K562 (cell line): ENCODE data around the gene CPSF4L. TPM values are rescaled to one million over a fixed set of nuclear protein-coding genes. Genes with fewer than 3 reads are reported as not detected.

ENCODE experiments used
- ATAC-seq: fragments of 200-7000 bp; cut with Tn5 transposase; 3 replicates; pipeline ENCODE4 v1.9.1; 2020; ENCODE audit warnings: moderate library complexity
- BruUV-seq: library from RNA; stranded (reverse); fragments of 400-500 nt; replicated peaks from 2 replicates; lab custom pipeline; 2021; lab: Mats Ljungman, UMichigan
- CTCF ChIA-PET: fragments of 300-600 bp; formaldehyde crosslinking; extraction: SDS; loops from one replicate; lab custom pipeline; 2021; ENCODE audit warnings: low intra/inter-chr PET ratio; lab: Yijun Ruan, JAX
- POLR2A ChIA-PET: fragments of 300-600, 350-650 bp; sonication (Branson Sonifier 250); formaldehyde crosslinking; extraction: SDS; loops from one replicate; lab custom pipeline; 2021; ENCODE audit warnings: antibody characterized with exemption, inconsistent platforms; lab: Yijun Ruan, JAX
- DNase-seq, 4 experiments: peaks; one replicate each; pipeline versions ENCODE4 v3.0.0 to v3.0.0-alpha.2; 2011 to 2018; ENCODE audit warnings: low spot score in 3 of 4, mixed read lengths in 3 of 4; ENCODE audit errors: extremely low read depth in 1 of 4
- FAIRE-seq: peaks from 2 replicates; lab custom pipeline; 2011; peaks lifted over from hg19 to GRCh38; lab: Jason Lieb, UNC
- H2AFZ ChIP-seq: 2 replicates; pipeline ENCODE4 v1.6.0; 2011; ENCODE audit warnings: low read depth, low read length, control low read depth, inconsistent platforms
- H3K27ac ChIP-seq: fragments of 200-600 bp; 3 replicates; pipeline ENCODE4 v1.8.0; 2011; ENCODE audit warnings: low read depth, mild to moderate bottlenecking, control low read depth, inconsistent platforms, low read length, moderate library complexity, mixed read lengths; ENCODE audit errors: extremely low read depth
- H3K27me3 ChIP-seq, 2 experiments: fragments of 300-600 bp in 1 of 2; 2 replicates in 1 of 2; 3 replicates in 1 of 2; pipeline versions ENCODE4 v1.6.0 to v1.8.0; 2011; ENCODE audit warnings: inconsistent platforms in 2 of 2, low read length in 2 of 2, mild to moderate bottlenecking in 1 of 2, mixed read lengths in 1 of 2, moderate library complexity in 1 of 2; ENCODE audit not compliant: control insufficient read depth in 2 of 2, insufficient read depth in 2 of 2
- H3K36me3 ChIP-seq: fragments of 300-600 bp; 3 replicates; pipeline ENCODE4 v1.8.0; 2011; ENCODE audit warnings: mild to moderate bottlenecking, low read length, inconsistent platforms; ENCODE audit not compliant: control insufficient read depth, insufficient read depth
- H3K4me1 ChIP-seq, 2 experiments: fragments of 200-600 bp in 1 of 2; replicated peaks in 1 of 2; 2 replicates in 1 of 2; 3 replicates in 1 of 2; pipeline versions ENCODE4 v1.5.1 to v1.8.0; 2011; ENCODE audit warnings: inconsistent platforms in 2 of 2, low read length in 2 of 2, mild to moderate bottlenecking in 1 of 2, mixed read lengths in 1 of 2, moderate library complexity in 1 of 2; ENCODE audit not compliant: control insufficient read depth in 2 of 2, insufficient read depth in 2 of 2
- H3K4me2 ChIP-seq: 2 replicates; pipeline ENCODE4 v1.6.1; 2011; ENCODE audit warnings: low read length, control low read depth, inconsistent platforms, mixed read lengths; ENCODE audit not compliant: insufficient read depth
- H3K4me3 ChIP-seq: fragments of 200-600 bp; sonication (generic), shearing (Covaris generic); 2 replicates; pipeline ENCODE4 v1.5.1; 2016; ENCODE audit warnings: control low read depth, inconsistent platforms
- H3K79me2 ChIP-seq: fragments of 200-600 bp; 3 replicates; pipeline ENCODE4 v1.8.0; 2011; ENCODE audit warnings: low read length, inconsistent platforms; ENCODE audit not compliant: control insufficient read depth, insufficient read depth
- H3K9ac ChIP-seq, 2 experiments: 2 replicates each; pipeline versions ENCODE4 v1.6.0 to v1.6.1; 2011; ENCODE audit warnings: low read depth in 2 of 2, low read length in 2 of 2, control low read depth in 1 of 2, inconsistent platforms in 1 of 2, mild to moderate bottlenecking in 1 of 2, mixed read lengths in 1 of 2; ENCODE audit not compliant: insufficient read depth in 1 of 2
- H3K9me1 ChIP-seq: one replicate; pipeline ENCODE4 v1.6.0; 2011; ENCODE audit warnings: inconsistent platforms, mild to moderate bottlenecking, low read length, moderate library complexity; ENCODE audit not compliant: control insufficient read depth, insufficient read depth
- H3K9me3 ChIP-seq: replicated peaks from 2 replicates; pipeline ENCODE4 v1.5.1; 2011; ENCODE audit warnings: low read depth, low read length, inconsistent platforms; ENCODE audit not compliant: control insufficient read depth, insufficient read depth
- H4K20me1 ChIP-seq: replicated peaks from 2 replicates; pipeline ENCODE4 v1.6.1; 2011; ENCODE audit warnings: low read length, inconsistent platforms, mixed read lengths; ENCODE audit not compliant: control insufficient read depth, insufficient read depth
- ATF1 ChIP-seq, 2 experiments: fragments of 450-650 bp in 1 of 2; IDR thresholded peaks; 2 replicates each; pipeline ENCODE4 v1.6.1; 2016; ENCODE audit warnings: missing compliant biosample characterization in 1 of 2, missing genetic modification characterization in 1 of 2
- BCOR ChIP-seq: fragments of 450-650 bp; IDR thresholded peaks from 2 replicates; pipeline ENCODE4 v1.6.1; 2016
- ETV5 ChIP-seq: sonication (generic); formaldehyde crosslinking; IDR thresholded peaks from 2 replicates; pipeline ENCODE4 v1.4.0; 2020; ENCODE audit warnings: low read depth, mild to moderate bottlenecking, missing genetic modification reagents
- FOXP4 ChIP-seq: sonication (generic); formaldehyde crosslinking; IDR thresholded peaks from 2 replicates; pipeline ENCODE4 v1.8.0; 2022; ENCODE audit warnings: mild to moderate bottlenecking, missing genetic modification reagents, borderline replicate concordance
- GTF2E2 ChIP-seq: fragments of 200-800 bp; sonication (Bioruptor generic); IDR thresholded peaks from 2 replicates; pipeline ENCODE4 v1.6.1; 2016; ENCODE audit warnings: missing genetic modification characterization, missing compliant biosample characterization
- HSF4 ChIP-seq: fragments of 250-450 bp; sonication (Bioruptor Pico); IDR thresholded peaks from 2 replicates; pipeline ENCODE4 v2.1.2; 2022; ENCODE audit warnings: mild to moderate bottlenecking, moderate library complexity, borderline replicate concordance
- KAT7 ChIP-seq: sonication (generic); formaldehyde crosslinking; IDR thresholded peaks from 2 replicates; pipeline ENCODE4 v1.8.0; 2022; ENCODE audit warnings: missing genetic modification reagents, mild to moderate bottlenecking, borderline replicate concordance
- MBD1 ChIP-seq: fragments of 250-450 bp; sonication (Bioruptor Pico); IDR thresholded peaks from 2 replicates; pipeline ENCODE4 v1.8.0; 2022; ENCODE audit warnings: inconsistent platforms
- SREBF1 ChIP-seq: fragments of 150-350 bp; IDR thresholded peaks from 2 replicates; pipeline ENCODE4 v1.6.1; 2014; ENCODE audit warnings: antibody characterized with exemption, low read depth, low read length, borderline replicate concordance
- TBL1XR1 ChIP-seq, 2 experiments: IDR thresholded peaks; 2 replicates each; pipeline ENCODE4 v1.6.1; 2012; ENCODE audit warnings: improper control_type of control experiment in 2 of 2, low read length in 2 of 2, mild to moderate bottlenecking in 1 of 2
- TEAD4 ChIP-seq, 2 experiments: sonication (generic) in 1 of 2; formaldehyde crosslinking in 1 of 2; IDR thresholded peaks; 2 replicates each; pipeline versions ENCODE4 v1.6.1 to v1.8.0; 2012 to 2022; ENCODE audit warnings: borderline replicate concordance in 1 of 2, inconsistent platforms in 1 of 2, low read length in 1 of 2, mild to moderate bottlenecking in 1 of 2, missing genetic modification reagents in 1 of 2
- TRIM24 ChIP-seq, 2 experiments: fragments of 450-650 bp; IDR thresholded peaks; 2 replicates each; pipeline ENCODE4 v1.6.1; 2016
- XRCC4 ChIP-seq: IDR thresholded peaks from one replicate; pipeline ENCODE4 v1.6.1; 2011; ENCODE audit not compliant: insufficient read depth, insufficient read length; ENCODE audit errors: extremely low read depth
- WGBS: fragments of 100-300 bp; shearing (Covaris generic); methylation state at CpG from one replicate; pipeline ENCODE4 v1.1.6; 2016; ENCODE audit warnings: low coverage, mixed read lengths; ENCODE audit not compliant: insufficient coverage; ENCODE audit errors: missing lambda C conversion rate; 5-methylcytosine and 5-hydroxymethylcytosine counted together
- in situ Hi-C: fragments of 300-500 bp; cut with MboI; formaldehyde crosslinking; loops from 4 replicates; pipeline ENCODE4 v1.15.0; 2018; ENCODE audit warnings: inconsistent platforms, mixed read lengths
- intact Hi-C: fragments of 100-400 bp; cut with micrococcal nuclease; formaldehyde crosslinking; loops from 2 replicates; pipeline ENCODE4 v1.14.2; 2022
- polyA plus RNA-seq, 8 experiments: library from polyadenylated mRNA; depleted of rRNA in 4 of 8; stranded (reverse) in 5 of 8; unstranded in 3 of 8; fragments of >200 nt; fragmentation: Nextera tagmentation in 2 of 8; fragmentation: Illumina TruSeq in 1 of 8; extraction: Ambion mirVana in 2 of 8; extraction: Trizol in 1 of 8; gene quantifications; 2 replicates each; pipeline versions ENCODE4 v1.2.1 to v1.2.3, GENCODE V29; 2011 to 2014; ENCODE audit warnings: inconsistent platforms in 1 of 8, missing spikeins in 1 of 8
- total RNA-seq, 7 experiments: library from RNA; depleted of rRNA in 6 of 7; stranded (reverse); fragments of >200 nt in 6 of 7; fragmentation: Illumina TruSeq in 2 of 7; extraction: Trizol in 2 of 7; gene quantifications; 2 replicates each; pipeline versions ENCODE4 v1.2.1 to v1.2.3, GENCODE V29; 2011 to 2021; ENCODE audit warnings: low replicate concordance in 1 of 7

CPSF4L gene
- total and polyA plus RNA-seq, 9 of the 15 experiments (the other 6 are each of a cell fraction or from before 2014, with no cell fraction given) = not detected

DNA sequence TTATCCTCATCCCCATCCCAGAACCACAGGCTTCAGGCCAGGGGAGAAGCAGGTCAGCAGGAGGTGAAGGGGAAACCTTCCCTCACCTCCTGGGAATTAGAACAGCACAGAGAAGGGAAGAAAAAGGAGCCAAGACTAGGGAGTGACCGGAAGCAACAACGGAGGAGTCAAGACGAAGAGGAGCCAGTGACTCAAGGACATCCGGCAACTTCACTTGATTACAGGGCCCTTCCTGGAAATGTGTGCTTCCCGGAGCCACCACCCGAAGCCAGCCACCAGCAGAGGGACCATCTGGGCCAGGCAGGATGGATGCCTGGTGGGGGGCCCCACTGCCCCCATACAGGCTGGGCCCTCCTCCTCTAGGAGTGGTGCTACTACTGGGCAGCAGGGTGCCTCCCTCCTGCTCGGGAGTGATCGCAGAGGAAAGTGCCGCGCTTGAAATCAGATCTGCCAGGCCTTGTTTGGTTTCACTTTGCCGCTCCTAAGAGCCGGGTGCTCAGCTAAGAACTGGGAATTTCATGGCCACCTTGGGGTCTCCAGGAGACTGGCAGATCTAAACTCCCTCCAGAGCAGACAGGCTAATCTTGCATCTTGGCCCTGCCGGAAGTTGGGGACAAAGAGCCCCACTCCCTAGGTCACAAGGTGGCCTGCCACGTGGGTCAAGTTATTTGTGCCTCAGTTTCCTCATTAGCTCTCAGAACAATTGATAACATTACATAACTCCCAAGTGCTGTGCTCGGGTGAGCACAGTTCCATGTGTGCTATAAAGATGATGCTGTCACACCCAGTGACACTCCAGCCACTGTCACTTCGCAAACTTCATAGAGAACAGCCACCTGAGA lies 43.5 kb upstream of the CPSF4L start:
- peaks cover 82% of the 10 kb centered on the region for H3K79me2 ChIP-seq
- no TSS peak for BruUV-seq
- H4K20me1 ChIP-seq = no peaks in the 10 kb centered on the region
- 8% methylated on average over 16 of the region's 16 CpGs for WGBS
- DNase-seq = peak; percentile 65 to 87 (median 68)
- intact Hi-C loops (loop anchor here (2.0 kb wide), 1 partner anchor 64 kb away; no protein-coding TSS in a partner anchor), in situ Hi-C loops (no loop called here)
- H3K4me3 ChIP-seq = peak overlapping the region; percentile 25
- peak; percentile 69 for ATAC-seq
- no peaks in the 10 kb centered on the region for H3K9me3 ChIP-seq
- peaks cover 3% of the 10 kb centered on the region for H3K9me1 ChIP-seq
- peak overlapping the region; percentile 81 for H3K27ac ChIP-seq
- peak; percentile 93 for FAIRE-seq
- H3K36me3 ChIP-seq = peaks cover 8% of the 10 kb centered on the region; the same call in 1 of the 3 replicates
- ChIA-PET CTCF (interaction anchor here (0.6 kb wide), 2 partner anchors 41 to 95 kb away, joined by 3 to 4 read pairs; no protein-coding TSS in a partner anchor), POLR2A (interaction anchor here (1.1 kb wide), 1 partner anchor 39 kb away, joined by 3 read pairs; no protein-coding TSS in a partner anchor)
- H3K4me2 ChIP-seq = peak overlapping the region; percentile 83
- H2AFZ ChIP-seq = peak overlapping the region; percentile 91
- peaks cover 51% of the 10 kb centered on the region in 2 experiments for H3K4me1 ChIP-seq
- no peaks in the 10 kb centered on the region for H3K27me3 ChIP-seq
- H3K9ac ChIP-seq = peak overlapping the region; percentile 63 to 86
- TF ChIP-seq SREBF1 (no peak), TEAD4 (IDR thresholded peaks at IDR 0.05; ENCODE audit: low read length) (peak; percentile 4; the same call in 1 of the 2 replicates), TEAD4 (CRISPR knock-in tag; IDR thresholded peaks at IDR 0.05; ENCODE audit: borderline replicate concordance) (no peak), XRCC4 (no peak), BCOR (0 out of 2 replicates have a peak, but pooled peaks have one; percentile 22), TRIM24 (IDR thresholded peaks at IDR 0.05) (peak in 1 of 2 experiments; percentile 74; a peak in 2 of 4 replicates), KAT7 (CRISPR knock-in tag) (0 out of 2 replicates have a peak, but pooled peaks have one; percentile 54), ATF1 (CRISPR knock-in tag; IDR thresholded peaks at IDR 0.05) (no peak), ATF1 (tag; IDR thresholded peaks at IDR 0.05) (0 out of 2 replicates have a peak, but pooled peaks have one; percentile 31), HSF4 (CRISPR knock-in tag) (no peak), ETV5 (CRISPR knock-in tag) (peak; percentile 86), GTF2E2 (0 out of 2 replicates have a peak, but pooled peaks have one; percentile 35), FOXP4 (no peak), MBD1 (no peak), TBL1XR1 (IDR thresholded peaks at IDR 0.05; ENCODE audit: low read length in 2 of 2) (peak in 1 of 2 experiments; percentile 51; a peak in 2 of 4 replicates)
